ENCODE measurements around the gene PGRMC1.

PGRMC1 gene

DNA sequence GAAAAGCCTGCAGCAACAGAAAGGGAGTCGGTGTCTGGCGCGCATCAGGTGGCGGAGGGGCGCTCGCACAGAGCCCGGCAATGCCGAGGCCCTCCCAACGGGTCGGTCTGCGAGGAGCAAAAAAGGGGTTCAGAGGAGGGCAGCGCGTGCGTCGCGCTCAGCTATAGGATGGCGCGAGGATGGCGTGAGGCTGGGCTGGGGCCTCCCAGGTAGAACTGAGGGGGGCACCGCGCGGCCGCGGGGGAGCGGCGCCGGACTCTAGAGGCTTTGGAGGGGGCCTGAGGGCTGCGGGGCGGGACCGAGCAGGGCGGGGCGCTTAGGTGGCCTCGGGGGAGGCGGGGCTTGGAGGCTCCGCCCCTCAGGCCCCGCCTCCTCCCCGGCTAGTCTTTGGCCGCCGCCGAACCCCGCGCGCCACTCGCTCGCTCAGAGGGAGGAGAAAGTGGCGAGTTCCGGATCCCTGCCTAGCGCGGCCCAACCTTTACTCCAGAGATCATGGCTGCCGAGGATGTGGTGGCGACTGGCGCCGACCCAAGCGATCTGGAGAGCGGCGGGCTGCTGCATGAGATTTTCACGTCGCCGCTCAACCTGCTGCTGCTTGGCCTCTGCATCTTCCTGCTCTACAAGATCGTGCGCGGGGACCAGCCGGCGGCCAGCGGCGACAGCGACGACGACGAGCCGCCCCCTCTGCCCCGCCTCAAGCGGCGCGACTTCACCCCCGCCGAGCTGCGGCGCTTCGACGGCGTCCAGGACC, at the start of gene PGRMC1:
Gene PGRMC1 (plus strand): TSS at position 414 of the 751 bp plus-strand sequence. CDS start 79 bp downstream, at position 493.
- peak within 1 kb of the TSS; percentile 81 for H3K4me3 ChIP-seq (ENCODE audit: low read length)
- TF ChIP-seq CTCF (conservative IDR thresholded peaks at IDR 0.05; ENCODE audit: low read length) = no peak
- DNase-seq (ENCODE audit: low read depth) = peak; percentile 78

DNA sequence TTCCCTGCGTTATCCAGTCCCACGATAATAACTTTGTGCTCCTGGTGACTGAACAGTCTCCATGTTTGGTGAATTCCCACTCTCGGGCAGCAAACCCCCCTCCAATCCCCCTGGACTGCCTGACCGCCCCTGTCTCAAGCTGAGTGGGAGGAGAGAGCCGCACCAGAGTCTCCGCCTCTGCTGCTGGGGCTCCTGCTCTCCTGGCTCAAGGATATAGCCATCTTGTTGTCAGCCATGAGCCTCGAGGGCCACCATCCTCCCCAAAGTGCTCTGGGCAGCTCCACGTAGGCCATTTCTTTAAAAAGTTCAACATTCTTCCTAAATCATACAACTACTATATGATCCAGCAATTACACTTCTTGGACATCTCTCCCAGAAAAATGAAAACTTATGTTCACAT, 49.3 kb upstream of the PGRMC1 start:
- no peak for TF ChIP-seq CTCF (conservative IDR thresholded peaks at IDR 0.05; ENCODE audit: low read length)
- DNase-seq (ENCODE audit: low read depth) = no peak
- H3K4me3 ChIP-seq (ENCODE audit: low read length) = no peak overlapping the region

- no peak for TF ChIP-seq CTCF (conservative IDR thresholded peaks at IDR 0.05; ENCODE audit: low read length)
- no peak for DNase-seq (ENCODE audit: low read depth)
Observed at GRCh38 chrX:119187298-119187697, 48.8 kb upstream of the PGRMC1 start.

DNA sequence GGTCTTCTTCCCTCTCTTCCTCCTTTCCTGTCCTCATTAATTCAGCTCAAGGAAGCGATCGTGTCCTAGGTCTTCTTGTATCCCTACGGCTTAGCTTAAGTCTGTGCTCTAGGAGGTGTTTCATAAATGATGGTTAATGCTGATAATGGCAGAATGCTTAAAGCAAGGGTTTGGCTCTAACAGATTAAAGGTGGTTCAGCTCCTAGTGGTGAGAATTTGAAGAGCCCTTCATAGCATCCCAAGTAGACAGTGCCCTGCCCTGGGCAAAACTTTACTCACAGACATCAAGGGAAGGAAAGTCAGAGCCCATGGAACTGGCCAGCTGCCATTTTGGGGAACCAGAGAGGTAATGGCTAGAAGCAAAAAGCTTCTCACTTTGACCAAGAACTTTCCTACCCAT, 47.0 kb upstream of the PGRMC1 start:
- TF ChIP-seq CTCF (conservative IDR thresholded peaks at IDR 0.05; ENCODE audit: low read length) = peak; percentile 18; the same call in 1 of the 2 replicates
- DNase-seq (ENCODE audit: low read depth) = no peak

More at GRCh38 chrX:119187298-119187697, 48.8 kb upstream of the PGRMC1 start:
- no peak overlapping the region for H3K4me3 ChIP-seq (ENCODE audit: low read length)

DNA sequence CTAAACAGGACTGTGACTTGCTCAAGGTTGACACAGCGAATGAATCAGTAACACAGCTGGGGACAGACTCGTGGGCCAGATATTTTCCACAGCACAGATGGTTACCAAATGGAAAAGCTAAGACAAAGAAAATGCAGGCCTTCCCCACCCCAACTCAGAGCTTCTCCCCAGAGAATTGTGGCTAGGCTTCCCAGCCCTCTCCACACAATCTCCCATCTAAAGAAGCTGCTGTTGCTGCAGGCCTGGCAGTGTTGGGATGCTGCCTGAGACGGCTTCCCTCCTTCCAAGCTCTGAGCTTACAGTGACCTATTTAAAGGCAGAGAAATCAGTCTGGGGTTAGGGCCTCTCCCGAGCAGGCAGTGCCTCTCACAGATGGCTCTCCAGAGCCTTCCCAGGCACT, 46.5 kb upstream of the PGRMC1 start:
- peak; percentile 93 for DNase-seq (ENCODE audit: low read depth)
- TF ChIP-seq CTCF (conservative IDR thresholded peaks at IDR 0.05; ENCODE audit: low read length) = no peak

More for the DNA sequence above, 47.0 kb upstream of the PGRMC1 start:
- H3K4me3 ChIP-seq (ENCODE audit: low read length) = no peak overlapping the region

DNA sequence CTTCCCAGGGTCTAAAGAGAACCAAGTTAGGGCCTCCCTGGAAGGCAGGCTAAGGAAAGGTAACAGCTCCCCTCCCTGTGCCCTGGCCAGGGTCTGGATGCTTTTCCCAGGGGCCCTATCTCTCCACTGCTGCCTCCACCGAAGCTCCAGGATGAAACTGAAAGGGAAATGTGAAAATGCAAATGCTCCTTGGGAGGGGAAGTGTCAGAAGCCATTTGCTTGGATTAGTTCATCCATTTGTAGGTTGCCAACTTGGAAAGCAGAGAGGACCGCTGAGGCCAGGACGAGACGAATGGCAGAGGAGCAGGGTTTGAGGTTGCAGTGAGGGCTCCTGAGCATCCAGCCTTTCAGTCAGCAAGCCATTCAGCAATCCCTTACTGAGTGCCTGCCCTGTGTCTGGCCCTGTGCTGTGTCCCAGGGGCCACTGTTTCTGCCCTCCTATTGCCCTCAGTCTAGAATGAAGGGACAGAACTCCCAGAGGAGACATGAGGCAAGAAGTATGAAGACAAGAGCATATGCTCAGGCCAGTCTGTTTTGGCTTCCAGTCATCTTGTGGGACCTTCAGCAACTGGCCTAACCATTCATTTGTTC, 45.9 kb upstream of the PGRMC1 start:
- no peak for TF ChIP-seq CTCF (conservative IDR thresholded peaks at IDR 0.05; ENCODE audit: low read length)
- DNase-seq (ENCODE audit: low read depth) = peak; percentile 10
- no peak overlapping the region for H3K4me3 ChIP-seq (ENCODE audit: low read length)

More for the DNA sequence above, 46.5 kb upstream of the PGRMC1 start:
- no peak overlapping the region for H3K4me3 ChIP-seq (ENCODE audit: low read length)

DNA sequence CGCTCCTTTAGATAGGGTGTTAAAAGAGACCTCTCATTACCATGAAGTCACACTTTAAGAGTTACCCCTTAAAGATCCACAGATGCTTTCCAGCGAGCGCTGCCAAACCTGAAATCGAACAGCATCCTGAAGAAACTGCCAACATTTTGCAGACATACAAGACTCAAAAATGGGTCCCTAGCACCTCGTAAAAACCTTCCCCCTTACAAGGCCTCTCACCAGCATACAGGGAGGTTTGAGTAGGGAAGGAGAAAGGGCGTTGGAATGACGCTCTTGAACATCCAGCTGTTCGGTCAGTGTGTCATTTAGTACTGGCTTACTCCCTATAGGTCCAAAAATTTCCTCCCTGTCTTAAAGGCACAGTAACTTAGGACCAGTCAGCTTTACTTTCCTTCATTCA, 45.3 kb upstream of the PGRMC1 start:
- H3K4me3 ChIP-seq (ENCODE audit: low read length) = no peak overlapping the region
- TF ChIP-seq CTCF (conservative IDR thresholded peaks at IDR 0.05; ENCODE audit: low read length) = no peak
- peak; percentile 64 for DNase-seq (ENCODE audit: low read depth)
